ENCODE data around the gene RAPGEF4.

RAPGEF4 gene

GRCh38 chr2:172769879-172770278 is 34.2 kb downstream of the RAPGEF4 start:
- no peak overlapping the region for H3K4me3 ChIP-seq (replicated peaks; ENCODE audit: low read depth, low read length)
- no peak for TF ChIP-seq CTCF (IDR thresholded peaks at IDR 0.05; ENCODE audit: low read depth, low read length, missing control alignments)
- no peak for DNase-seq (ENCODE audit: extremely low read depth, low read depth)

DNA sequence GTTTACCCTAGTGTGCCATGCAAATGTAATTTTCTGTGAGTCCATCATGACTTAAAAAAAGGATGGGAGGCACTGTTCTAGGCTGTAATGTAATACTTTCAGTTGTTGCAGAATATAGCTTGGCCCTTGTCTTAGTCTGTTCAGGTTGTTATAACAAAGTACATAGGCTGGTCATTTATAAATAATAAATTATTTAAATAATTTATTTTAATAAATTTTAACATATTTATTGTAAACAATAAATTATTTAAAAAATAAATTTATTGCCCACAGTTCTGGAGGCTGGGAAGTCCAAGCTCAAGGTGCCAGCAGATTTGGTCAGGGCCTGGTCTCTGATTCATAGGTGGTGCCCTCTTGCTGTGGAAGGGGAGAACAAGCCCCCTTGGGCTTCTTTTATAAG is 35.2 kb downstream of the RAPGEF4 start:
- no peak for TF ChIP-seq CTCF (IDR thresholded peaks at IDR 0.05; ENCODE audit: low read depth, low read length, missing control alignments)
- DNase-seq (ENCODE audit: extremely low read depth, low read depth), result no peak
- no peak overlapping the region for H3K4me3 ChIP-seq (replicated peaks; ENCODE audit: low read depth, low read length)

- no peak overlapping the region for H3K4me3 ChIP-seq (replicated peaks; ENCODE audit: low read depth, low read length)
- no peak for TF ChIP-seq CTCF (IDR thresholded peaks at IDR 0.05; ENCODE audit: low read depth, low read length, missing control alignments)
Observed at GRCh38 chr2:172772633-172773032, 37.0 kb downstream of the RAPGEF4 start.

DNA sequence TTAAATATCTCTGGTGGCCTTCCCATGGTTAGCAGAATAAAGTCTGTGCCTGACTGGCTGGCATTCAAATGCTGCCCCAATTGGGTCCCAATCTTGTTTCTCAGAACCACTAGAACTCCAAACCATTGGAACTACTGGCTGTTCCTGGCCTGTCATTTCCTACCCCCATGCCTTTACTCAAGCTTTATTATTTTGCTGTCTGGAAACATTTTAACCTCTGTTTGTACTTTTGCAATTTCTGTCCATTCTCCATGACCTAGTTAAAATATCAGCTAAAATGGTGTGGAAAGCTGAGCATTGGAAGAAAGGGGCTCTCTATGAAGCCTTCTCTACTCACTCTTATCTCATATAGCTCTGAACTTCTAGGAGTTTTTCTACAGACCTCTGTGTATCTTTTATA is 38.7 kb downstream of the RAPGEF4 start:
- DNase-seq (ENCODE audit: extremely low read depth, low read depth), result no peak
- TF ChIP-seq CTCF (IDR thresholded peaks at IDR 0.05; ENCODE audit: low read depth, low read length, missing control alignments), result no peak

More at GRCh38 chr2:172772633-172773032, 37.0 kb downstream of the RAPGEF4 start:
- no peak for DNase-seq (ENCODE audit: extremely low read depth, low read depth)

DNA sequence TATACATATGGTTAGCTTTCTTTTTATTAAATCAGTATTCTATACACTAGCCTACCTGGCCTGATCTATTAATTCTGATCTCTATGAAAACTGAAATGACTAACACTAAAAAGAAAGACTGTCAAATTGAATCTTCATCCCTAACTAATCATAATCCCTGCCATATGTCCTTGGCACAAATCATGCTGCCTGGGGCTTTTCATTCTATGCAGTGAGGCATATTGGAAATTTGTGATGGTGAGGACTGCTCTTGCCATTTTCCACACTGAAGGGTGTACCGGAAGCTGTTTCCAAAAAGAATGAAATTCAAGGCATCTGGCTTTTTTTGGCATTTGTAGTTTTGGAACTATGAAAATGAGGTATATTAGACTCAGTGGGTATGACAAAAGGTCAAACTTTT is 39.7 kb downstream of the RAPGEF4 start:
- TF ChIP-seq CTCF (IDR thresholded peaks at IDR 0.05; ENCODE audit: low read depth, low read length, missing control alignments), result no peak
- no peak for DNase-seq (ENCODE audit: extremely low read depth, low read depth)

More for the DNA sequence above, 38.7 kb downstream of the RAPGEF4 start:
- no peak overlapping the region for H3K4me3 ChIP-seq (replicated peaks; ENCODE audit: low read depth, low read length)

GRCh38 chr2:172777431-172777830 is 41.8 kb downstream of the RAPGEF4 start:
- no peak for TF ChIP-seq CTCF (IDR thresholded peaks at IDR 0.05; ENCODE audit: low read depth, low read length, missing control alignments)
- no peak for DNase-seq (ENCODE audit: extremely low read depth, low read depth)
- no peak overlapping the region for H3K4me3 ChIP-seq (replicated peaks; ENCODE audit: low read depth, low read length)

More for the DNA sequence above, 39.7 kb downstream of the RAPGEF4 start:
- H3K4me3 ChIP-seq (replicated peaks; ENCODE audit: low read depth, low read length), result no peak overlapping the region

DNA sequence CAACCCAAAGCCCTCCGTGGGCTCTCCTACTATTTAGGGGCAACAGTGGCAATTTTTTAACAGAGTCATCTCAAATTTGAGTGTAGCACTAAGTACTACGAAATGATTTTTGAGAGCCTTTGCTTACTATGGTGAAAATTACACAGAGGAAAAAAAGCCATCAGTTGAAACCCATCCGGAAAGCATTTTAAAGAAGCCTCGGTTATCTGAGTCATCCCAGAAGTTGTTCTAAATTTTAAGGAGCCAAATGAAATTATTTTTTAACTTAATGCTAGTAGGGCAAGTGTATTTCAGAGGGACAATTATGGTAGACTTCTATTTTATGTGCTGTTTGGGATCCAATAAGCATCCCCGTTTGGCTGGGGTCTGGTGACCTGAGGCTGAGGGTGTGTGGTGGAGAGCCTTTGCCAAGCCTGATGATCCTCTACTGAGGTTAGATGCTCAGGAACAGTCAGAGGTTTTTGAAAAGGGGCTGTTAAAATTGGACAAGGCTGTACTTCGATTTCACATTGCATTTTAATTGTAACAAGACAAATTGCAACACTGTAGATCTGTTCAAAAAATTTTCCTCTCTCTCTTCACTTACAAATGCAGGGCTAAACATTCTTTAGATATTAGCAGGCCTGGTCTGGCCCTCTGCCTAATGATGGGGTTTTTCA is 47.0 kb downstream of the RAPGEF4 start:
- H3K4me3 ChIP-seq (replicated peaks; ENCODE audit: low read depth, low read length), result no peak overlapping the region
- no peak for DNase-seq (ENCODE audit: extremely low read depth, low read depth)
- TF ChIP-seq CTCF (IDR thresholded peaks at IDR 0.05; ENCODE audit: low read depth, low read length, missing control alignments), result no peak

All from HFF-Myc (cell line).